HG03457 (cell line): Measurements from ENCODE around the gene C19orf47.
"Not testable (repeated sequence)": the region's sequence is repeated elsewhere in the genome, so short reads cannot be mapped to it uniquely, and the experiment has no call there.

ENCODE experiments used
- ATAC-seq: cut with Tn5 transposase; IDR thresholded peaks from one replicate; pipeline ENCODE4 v1.9.1; 2021; ENCODE audit warnings: moderate number of reproducible peaks; ENCODE audit not compliant: unreplicated experiment

Gene C19orf47

GRCh38 chr19:40355975-40356680, 7.9 kb upstream of the C19orf47 start:
- ATAC-seq: no peak

- no peak for ATAC-seq
Observed at GRCh38 chr19:40348961-40349507, 837 bp upstream of the C19orf47 start.

GRCh38 chr19:40344422-40344821, 3.8 kb downstream of the C19orf47 start:
- ATAC-seq: no peak

GRCh38 chr19:40342644-40343311, 5.4 kb downstream of the C19orf47 start:
- no peak for ATAC-seq

GRCh38 chr19:40341601-40342482, 6.4 kb downstream of the C19orf47 start:
- no peak for ATAC-seq

- no peak for ATAC-seq
Observed at GRCh38 chr19:40339018-40339728, 9.0 kb downstream of the C19orf47 start.

- ATAC-seq: no peak
Observed at GRCh38 chr19:40337594-40337993, 10.6 kb downstream of the C19orf47 start.

- no peak for ATAC-seq
Observed at GRCh38 chr19:40337107-40337506, 11.1 kb downstream of the C19orf47 start.

GRCh38 chr19:40336601-40336900, 11.6 kb downstream of the C19orf47 start:
- no peak for ATAC-seq

GRCh38 chr19:40335855-40336600, 12.2 kb downstream of the C19orf47 start:
- ATAC-seq: no peak

GRCh38 chr19:40335101-40335500, 13.1 kb downstream of the C19orf47 start:
- no peak for ATAC-seq

GRCh38 chr19:40333083-40333482, 15.1 kb downstream of the C19orf47 start:
- ATAC-seq: not testable (repeated sequence)

GRCh38 chr19:40332669-40333068, 15.5 kb downstream of the C19orf47 start:
- no peak for ATAC-seq

GRCh38 chr19:40331052-40331451, 17.1 kb downstream of the C19orf47 start:
- ATAC-seq: no peak

- ATAC-seq: no peak
Observed at GRCh38 chr19:40326201-40326600, 22.0 kb downstream of the C19orf47 start.

GRCh38 chr19:40323705-40324104, 24.5 kb downstream of the C19orf47 start:
- no peak for ATAC-seq

GRCh38 chr19:40322951-40323615, 25.1 kb downstream of the C19orf47 start:
- no peak for ATAC-seq

GRCh38 chr19:40322271-40322610, 26.0 kb downstream of the C19orf47 start:
- no peak for ATAC-seq

GRCh38 chr19:40321566-40322270, 26.5 kb downstream of the C19orf47 start:
- no peak for ATAC-seq
